Measurements from ENCODE around the gene AOPEP. TPM values are rescaled to one million over a fixed set of nuclear protein-coding genes. Genes with fewer than 3 reads are reported as not detected.
A peak's percentile ranks its signal among the peaks of the same experiment; 100 is the strongest.

AOPEP gene
- polyA plus RNA-seq, 1 of the 3 experiments (the other 2 are of a cell fraction), result 54.6 TPM

GRCh38 chr9:95091601-95092261, 365.2 kb downstream of the AOPEP start:
- no peaks in the 10 kb centered on the region for H3K27me3 ChIP-seq (ENCODE audit: insufficient read depth)
- H3K9me2 ChIP-seq, result no peaks in the 10 kb centered on the region
- H3K27ac ChIP-seq (ENCODE audit: low read depth in 2 of 2, low read length in 1 of 2), result peak overlapping the region; percentile 20 to 91
- peaks cover 11 to 85% of the 10 kb centered on the region in 2 experiments; a peak in 3 of 4 replicates for H3K4me1 ChIP-seq (ENCODE audit: control insufficient read depth in 1 of 2, insufficient read depth in 2 of 2, low read depth in 1 of 2, low read length in 1 of 2)
- peaks cover 3 to 31% of the 10 kb centered on the region in 2 experiments for H3K36me3 ChIP-seq (replicated peaks in 1 of 2; ENCODE audit: control insufficient read depth in 1 of 2, insufficient read depth in 2 of 2, low read length in 1 of 2)
- no peak overlapping the region for H3K9ac ChIP-seq
- TF ChIP-seq FOXM1 (IDR thresholded peaks at IDR 0.05; ENCODE audit: low read depth), result no peak
- 0 out of 4 replicates have a peak, but pooled peaks of 1 of the 2 experiments have one; percentile 9 for TF ChIP-seq EP300 (IDR thresholded peaks at IDR 0.05; ENCODE audit: borderline replicate concordance in 1 of 2, low read depth in 1 of 2, low read length in 1 of 2)
- peak; percentile 8; the same call in 1 of the 2 replicates for TF ChIP-seq POLR2AphosphoS5 (IDR thresholded peaks at IDR 0.05; ENCODE audit: low read depth, low read length)
- CTCF ChIA-PET, result interaction anchor here (1.0 to 8.9 kb wide), 4 partner anchors 11 to 410 kb away, joined by 3 to 53 read pairs (median 5); no protein-coding TSS in a partner anchor
- no peak for DNase-seq
- H3K9me3 ChIP-seq, result no peaks in the 10 kb centered on the region
- no peak overlapping the region for H2AFZ ChIP-seq (ENCODE audit: low read depth)
- no peak overlapping the region for H3K4me2 ChIP-seq
- POLR2A ChIA-PET, result interaction anchor here (0.7 to 1.0 kb wide), 2 partner anchors 31 to 36 kb away, joined by 3 to 4 read pairs; no protein-coding TSS in a partner anchor
- no peak overlapping the region for H3K4me3 ChIP-seq (ENCODE audit: low read depth in 2 of 2, low read length in 1 of 2)
- no peaks in the 10 kb centered on the region for H3F3A ChIP-seq (replicated peaks; ENCODE audit: insufficient read depth)
- no peaks in the 10 kb centered on the region for H3K79me2 ChIP-seq (ENCODE audit: insufficient read depth)
- WGBS (ENCODE audit: low lambda C conversion rate), result 84% methylated on average over 10 of the region's 12 CpGs
- 0 out of 2 replicates have a peak, but pooled peaks cover 5% of the 10 kb centered on the region for H4K20me1 ChIP-seq (ENCODE audit: insufficient read depth)

GRCh38 chr9:95092262-95093072, 366.0 kb downstream of the AOPEP start:
- DNase-seq, result peak; percentile 68
- Histone ChIP-seq H3K9me2 (no peaks in the 10 kb centered on the region), H3K36me3 (replicated peaks in 1 of 2; ENCODE audit: control insufficient read depth in 1 of 2, insufficient read depth in 2 of 2, low read length in 1 of 2) (peaks cover 0 to 29% of the 10 kb centered on the region in 2 experiments), H4K20me1 (ENCODE audit: insufficient read depth) (0 out of 2 replicates have a peak, but pooled peaks cover 4% of the 10 kb centered on the region), H3K9me3 (no peaks in the 10 kb centered on the region), H3K4me2 (no peak overlapping the region), H2AFZ (ENCODE audit: low read depth) (no peak overlapping the region), H3K27me3 (ENCODE audit: insufficient read depth) (no peaks in the 10 kb centered on the region), H3F3A (replicated peaks; ENCODE audit: insufficient read depth) (no peaks in the 10 kb centered on the region), H3K4me1 (ENCODE audit: control insufficient read depth in 1 of 2, insufficient read depth in 2 of 2, low read depth in 1 of 2, low read length in 1 of 2) (peaks cover 11 to 92% of the 10 kb centered on the region in 2 experiments; a peak in 3 of 4 replicates), H3K4me3 (ENCODE audit: low read depth in 2 of 2, low read length in 1 of 2) (no peak overlapping the region), H3K9ac (no peak overlapping the region), H3K27ac (ENCODE audit: low read depth in 2 of 2, low read length in 1 of 2) (peak overlapping the region; percentile 20 to 91; a peak in 3 of 4 replicates), H3K79me2 (ENCODE audit: insufficient read depth) (no peaks in the 10 kb centered on the region)
- POLR2A ChIA-PET, result interaction anchor here (0.7 to 1.0 kb wide), 2 partner anchors 32 to 35 kb away, joined by 3 to 4 read pairs; no protein-coding TSS in a partner anchor
- CTCF ChIA-PET, result interaction anchor here (0.9 to 8.9 kb wide), 5 partner anchors 10 to 411 kb away, joined by 3 to 53 read pairs (median 4); no protein-coding TSS in a partner anchor
- 81% methylated on average over 16 of the region's 19 CpGs for whole genome bisulfite sequencing (ENCODE audit: low lambda C conversion rate)
- no peak for TF ChIP-seq RXRA (IDR thresholded peaks at IDR 0.05; ENCODE audit: borderline replicate concordance, low read depth)
- no peak for TF ChIP-seq MXI1 (IDR thresholded peaks at IDR 0.05; ENCODE audit: low read depth, low read length)
- no peak for TF ChIP-seq FOSL2 (IDR thresholded peaks at IDR 0.05; ENCODE audit: borderline replicate concordance, low read depth)
- TF ChIP-seq USF1 (IDR thresholded peaks at IDR 0.05; ENCODE audit: borderline replicate concordance, low read depth), result no peak
- TF ChIP-seq FOXM1 (IDR thresholded peaks at IDR 0.05; ENCODE audit: low read depth), result no peak
- no peak for TF ChIP-seq GABPA (IDR thresholded peaks at IDR 0.05; ENCODE audit: low read depth)
- TF ChIP-seq EP300 (IDR thresholded peaks at IDR 0.05; ENCODE audit: borderline replicate concordance in 1 of 2, low read depth in 1 of 2, low read length in 1 of 2), result no peak
